Omental fat pad (tissue), 4 donors: ENCODE results near the gene PSMG2. TPM values are rescaled to one million over a fixed set of nuclear protein-coding genes. Genes with fewer than 3 reads are reported as not detected.

ENCODE experiments used
- ATAC-seq: fragments of 150-250 bp; one replicate; pipeline ENCODE4 v1.9.1; 2016; ENCODE audit warnings: mild to moderate bottlenecking, moderate library complexity; ENCODE audit not compliant: low FRiP score
- DNase-seq: peaks from one replicate; pipeline ENCODE4 v3.0.0-alpha.2; 2019; ENCODE audit warnings: low spot score
- CTCF ChIP-seq, 3 donors: fragments of 450-650 bp; IDR thresholded peaks; one replicate each; pipeline ENCODE4 v1.5.1; 2016 to 2017; ENCODE audit warnings: antibody characterized with exemption in 3 of 3, mild to moderate bottlenecking in 3 of 3, moderate library complexity in 2 of 3
- small RNA-seq: library from RNA; depleted of rRNA; stranded (forward); fragments of <200 nt; gene quantifications from one replicate; pipeline ENCODE3, GENCODE V24; 2016
- total RNA-seq, 4 donors: library from RNA; depleted of rRNA; stranded (reverse); fragments of >200 nt; gene quantifications; one replicate each; pipeline ENCODE4 v1.1.0, GENCODE V29; 2016

Gene PSMG2
- total RNA-seq, 4 donors from 2014 or later: 62.8 to 88.0 (median 69.3) TPM

DNA sequence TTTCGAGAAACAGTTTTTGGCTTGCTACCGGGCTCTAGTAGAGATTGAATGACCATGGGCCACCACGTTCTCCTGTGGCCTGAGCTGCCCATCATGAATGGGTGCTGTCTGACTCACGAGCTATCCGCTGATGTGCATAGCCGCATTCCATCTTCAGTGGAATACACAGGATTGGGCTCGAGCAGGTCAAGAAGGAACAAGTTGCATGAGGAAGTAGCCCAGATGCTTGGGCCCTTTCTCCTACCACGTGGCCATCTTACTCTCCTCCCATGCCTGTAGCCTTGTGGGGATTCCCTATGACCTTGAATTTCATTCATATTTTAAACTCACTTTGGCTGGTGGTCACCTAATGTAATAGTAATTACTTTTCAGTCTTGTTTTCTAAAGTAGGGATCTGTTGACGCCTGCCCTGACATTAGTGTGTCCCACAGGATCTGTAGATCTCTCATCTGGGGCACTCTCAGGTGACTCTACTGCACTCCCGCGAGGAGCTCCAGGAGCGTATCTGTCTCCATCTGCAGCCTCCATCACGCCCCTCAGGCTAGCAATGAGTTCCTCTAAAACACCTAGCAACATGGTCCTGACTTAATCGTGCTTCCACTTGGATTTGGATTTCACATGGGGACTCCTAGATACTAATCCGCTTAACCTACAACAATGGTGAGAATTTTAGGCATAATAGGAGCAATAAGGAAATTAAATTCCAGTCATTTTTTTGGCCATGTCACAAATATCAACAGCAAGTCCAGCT, 67.8 kb downstream of the PSMG2 start:
- ATAC-seq (no peak), DNase-seq (no peak)
- no peak for TF ChIP-seq CTCF (IDR thresholded peaks at IDR 0.05)

- no peak for DNase-seq
- no peak for ATAC-seq
- TF ChIP-seq CTCF (IDR thresholded peaks at IDR 0.05): no peak
These were observed 69.3 kb downstream of the PSMG2 start for GRCh38 chr18:12772111-12772510.

- no peak for TF ChIP-seq CTCF (IDR thresholded peaks at IDR 0.05)
- DNase-seq (no peak), ATAC-seq (no peak)
These were observed 70.5 kb downstream of the PSMG2 start for GRCh38 chr18:12773369-12773768.

DNA sequence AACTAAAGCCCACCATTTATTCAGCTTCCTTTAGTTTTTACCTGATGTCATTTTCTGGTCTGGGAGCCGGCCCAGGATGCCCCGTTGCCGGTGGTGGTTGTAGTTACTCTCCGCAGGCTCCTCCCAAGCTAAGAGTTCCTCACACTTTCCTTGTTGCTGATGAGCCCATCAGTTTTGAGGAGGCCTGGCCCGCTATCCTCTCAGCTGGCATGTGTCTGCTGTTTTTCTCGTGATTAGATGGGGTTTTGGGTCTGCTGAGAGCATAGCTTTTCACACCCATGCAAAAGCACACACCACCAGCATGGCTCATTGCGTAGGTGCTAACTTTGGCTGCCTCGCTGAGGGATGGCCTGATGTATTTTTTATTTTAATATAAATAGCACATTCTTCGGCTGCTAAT, 72.1 kb downstream of the PSMG2 start:
- no peak for ATAC-seq
- no peak for DNase-seq
- TF ChIP-seq CTCF (IDR thresholded peaks at IDR 0.05): no peak

Small RNAs within 50 kb of the gene (small RNA-seq; reads per million reads assigned to genes)
- not detected for gene RF00019

Other genes starting within 250 kb of the PSMG2 start
- 10 to 100 TPM; 16.8 to 29.2 (median 24.8) TPM for gene SPIRE1, start 44.9 kb upstream of the PSMG2 start, total RNA-seq
- 10 to 100 TPM in 1 of 4 donors, 1 to 10 TPM in 3; 8.2 to 10.9 (median 9.5) TPM for gene CEP76, start 319 bp upstream of the PSMG2 start, total RNA-seq
- gene PTPN2, start 181.2 kb downstream of the PSMG2 start, total RNA-seq: 10 to 100 TPM; 27.2 to 97.9 (median 39.9) TPM
- gene SEH1L, start 245.0 kb downstream of the PSMG2 start, total RNA-seq: 100 to 1,000 TPM in 1 of 4 donors, 10 to 100 TPM in 3; 28.4 to 102 (median 48.6) TPM